Esophagus squamous epithelium (tissue), 4 donors: ENCODE data around the gene HSPB2.

ENCODE experiments used
- POLR2A ChIP-seq, 4 donors: fragments of 450-650 bp; IDR thresholded peaks; one replicate each; pipeline ENCODE4 v1.6.1; 2017; ENCODE audit warnings: antibody characterized with exemption in 4 of 4, mild to moderate bottlenecking in 4 of 4, moderate library complexity in 3 of 4
- TF ChIP-seq, protein P1 (sequence below), 6 experiments: fragments of 450-650 bp in 4 of 6; fragments of 200-600 bp in 2 of 6; sonication (generic) in 2 of 6; IDR thresholded peaks; one replicate each; pipeline ENCODE4 v1.5.1; 2016 to 2019; ENCODE audit warnings: antibody characterized with exemption in 6 of 6, mild to moderate bottlenecking in 4 of 6, moderate library complexity in 4 of 6

DNA sequence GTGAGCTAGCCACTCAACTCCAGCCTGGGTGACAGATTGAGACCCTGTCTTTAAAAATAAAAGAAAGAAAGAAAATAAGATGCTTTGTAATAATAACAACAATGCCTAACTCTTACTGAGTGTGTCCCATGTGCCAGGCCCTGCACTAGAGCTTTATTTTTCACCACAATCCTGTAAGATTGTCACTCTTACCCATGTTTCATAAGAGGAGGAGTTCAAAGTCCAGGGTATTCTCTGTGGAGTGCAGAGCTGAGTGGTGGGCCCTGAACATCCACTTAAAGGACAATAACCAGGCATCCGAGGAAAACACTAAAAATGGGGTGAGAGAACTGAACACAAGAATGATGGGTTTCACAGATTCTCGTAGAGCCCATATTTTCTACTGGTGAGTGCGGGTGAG lies 5.3 kb downstream of the HSPB2 start:
- TF ChIP-seq, protein P1, sequence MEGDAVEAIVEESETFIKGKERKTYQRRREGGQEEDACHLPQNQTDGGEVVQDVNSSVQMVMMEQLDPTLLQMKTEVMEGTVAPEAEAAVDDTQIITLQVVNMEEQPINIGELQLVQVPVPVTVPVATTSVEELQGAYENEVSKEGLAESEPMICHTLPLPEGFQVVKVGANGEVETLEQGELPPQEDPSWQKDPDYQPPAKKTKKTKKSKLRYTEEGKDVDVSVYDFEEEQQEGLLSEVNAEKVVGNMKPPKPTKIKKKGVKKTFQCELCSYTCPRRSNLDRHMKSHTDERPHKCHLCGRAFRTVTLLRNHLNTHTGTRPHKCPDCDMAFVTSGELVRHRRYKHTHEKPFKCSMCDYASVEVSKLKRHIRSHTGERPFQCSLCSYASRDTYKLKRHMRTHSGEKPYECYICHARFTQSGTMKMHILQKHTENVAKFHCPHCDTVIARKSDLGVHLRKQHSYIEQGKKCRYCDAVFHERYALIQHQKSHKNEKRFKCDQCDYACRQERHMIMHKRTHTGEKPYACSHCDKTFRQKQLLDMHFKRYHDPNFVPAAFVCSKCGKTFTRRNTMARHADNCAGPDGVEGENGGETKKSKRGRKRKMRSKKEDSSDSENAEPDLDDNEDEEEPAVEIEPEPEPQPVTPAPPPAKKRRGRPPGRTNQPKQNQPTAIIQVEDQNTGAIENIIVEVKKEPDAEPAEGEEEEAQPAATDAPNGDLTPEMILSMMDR (IDR thresholded peaks at IDR 0.05), result no peak
- no peak for TF ChIP-seq POLR2A (IDR thresholded peaks at IDR 0.05)
